ENCODE results near the gene SLC29A4.
"Not testable (repeated sequence)": the region's sequence is repeated elsewhere in the genome, so short reads cannot be mapped to it uniquely, and the experiment has no call there.

- TF ChIP-seq, protein P1, sequence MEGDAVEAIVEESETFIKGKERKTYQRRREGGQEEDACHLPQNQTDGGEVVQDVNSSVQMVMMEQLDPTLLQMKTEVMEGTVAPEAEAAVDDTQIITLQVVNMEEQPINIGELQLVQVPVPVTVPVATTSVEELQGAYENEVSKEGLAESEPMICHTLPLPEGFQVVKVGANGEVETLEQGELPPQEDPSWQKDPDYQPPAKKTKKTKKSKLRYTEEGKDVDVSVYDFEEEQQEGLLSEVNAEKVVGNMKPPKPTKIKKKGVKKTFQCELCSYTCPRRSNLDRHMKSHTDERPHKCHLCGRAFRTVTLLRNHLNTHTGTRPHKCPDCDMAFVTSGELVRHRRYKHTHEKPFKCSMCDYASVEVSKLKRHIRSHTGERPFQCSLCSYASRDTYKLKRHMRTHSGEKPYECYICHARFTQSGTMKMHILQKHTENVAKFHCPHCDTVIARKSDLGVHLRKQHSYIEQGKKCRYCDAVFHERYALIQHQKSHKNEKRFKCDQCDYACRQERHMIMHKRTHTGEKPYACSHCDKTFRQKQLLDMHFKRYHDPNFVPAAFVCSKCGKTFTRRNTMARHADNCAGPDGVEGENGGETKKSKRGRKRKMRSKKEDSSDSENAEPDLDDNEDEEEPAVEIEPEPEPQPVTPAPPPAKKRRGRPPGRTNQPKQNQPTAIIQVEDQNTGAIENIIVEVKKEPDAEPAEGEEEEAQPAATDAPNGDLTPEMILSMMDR (IDR thresholded peaks at IDR 0.05 in 8 of 11, conservative IDR thresholded peaks at IDR 0.05 in 3 of 11), result not testable (repeated sequence)
- not testable (repeated sequence) for TF ChIP-seq POLR2A (IDR thresholded peaks at IDR 0.05)
Measured at GRCh38 chr7:5275510-5275909, 7.2 kb upstream of the SLC29A4 start.

Data from spleen (tissue), 7 donors.